HepG2 (cell line): ENCODE data around the gene ARID3C. TPM values are rescaled to one million over a fixed set of nuclear protein-coding genes. Genes with fewer than 3 reads are reported as not detected.

Experiments
- ATF2 ChIP-seq: sonication (generic); formaldehyde crosslinking; IDR thresholded peaks from 2 replicates; pipeline ENCODE4 v1.4.0; 2020; ENCODE audit warnings: missing genetic modification reagents
- DNMT1 ChIP-seq: sonication (generic); formaldehyde crosslinking; IDR thresholded peaks from 2 replicates; pipeline ENCODE4 v1.5.1; 2020; ENCODE audit warnings: mild to moderate bottlenecking, missing genetic modification reagents
- POLR2G ChIP-seq: fragments of 200-400 bp; formaldehyde crosslinking; IDR thresholded peaks from 2 replicates; pipeline ENCODE4 v1.6.1; 2018; ENCODE audit warnings: mild to moderate bottlenecking, low read depth, low read length, moderate library complexity
- TCF7L2 ChIP-seq: IDR thresholded peaks from 2 replicates; pipeline ENCODE4 v1.6.1; 2011; ENCODE audit warnings: mild to moderate bottlenecking, low read depth, low read length, moderate library complexity
- TMF1 ChIP-seq: sonication (generic); formaldehyde crosslinking; IDR thresholded peaks from 2 replicates; pipeline ENCODE4 v1.8.1; 2022; ENCODE audit warnings: low read depth, missing genetic modification reagents
- ZFP36L2 ChIP-seq: sonication (generic); formaldehyde crosslinking; IDR thresholded peaks from 2 replicates; pipeline ENCODE4 v1.4.0; 2020; ENCODE audit warnings: missing genetic modification reagents
- ZFP90 ChIP-seq: sonication (generic); formaldehyde crosslinking; IDR thresholded peaks from 2 replicates; pipeline ENCODE4 v1.8.0; 2022; ENCODE audit warnings: missing genetic modification reagents, mild to moderate bottlenecking, inconsistent platforms, borderline replicate concordance
- ZNF251 ChIP-seq: sonication (generic); formaldehyde crosslinking; IDR thresholded peaks from 2 replicates; pipeline ENCODE4 v1.9.0; 2021; ENCODE audit warnings: mild to moderate bottlenecking, missing genetic modification reagents
- ZNF878 ChIP-seq: sonication (generic); formaldehyde crosslinking; IDR thresholded peaks from 2 replicates; pipeline ENCODE4 v1.8.1; 2023; ENCODE audit warnings: mild to moderate bottlenecking, missing genetic modification reagents, moderate library complexity
- ZSCAN21 ChIP-seq: sonication (generic); formaldehyde crosslinking; IDR thresholded peaks from 2 replicates; pipeline ENCODE4 v1.8.0; 2022; ENCODE audit warnings: mild to moderate bottlenecking, missing genetic modification reagents, moderate library complexity, borderline replicate concordance
- ZXDC ChIP-seq: sonication (generic); formaldehyde crosslinking; IDR thresholded peaks from 2 replicates; pipeline ENCODE4 v1.5.0; 2020; ENCODE audit warnings: mild to moderate bottlenecking, missing genetic modification reagents
- polyA plus RNA-seq, 8 experiments: library from polyadenylated mRNA; depleted of rRNA in 3 of 8; stranded (reverse) in 7 of 8; unstranded in 1 of 8; fragments of >200 nt; fragmentation: Illumina TruSeq in 4 of 8; extraction: Trizol in 4 of 8; gene quantifications; 2 replicates each; pipeline versions ENCODE4 v1.2.1 to v1.2.3, GENCODE V29; 2011 to 2016; ENCODE audit warnings: low read depth in 4 of 8, missing spikeins in 1 of 8, mixed read lengths in 1 of 8; ENCODE audit not compliant: insufficient read depth in 1 of 8
- total RNA-seq, 5 experiments: library from RNA; depleted of rRNA; stranded (reverse); fragments of >200 nt; fragmentation: Illumina TruSeq; extraction: Trizol; gene quantifications; 2 replicates each; pipeline ENCODE4 v1.2.3, GENCODE V29; 2016; ENCODE audit warnings: low read depth in 1 of 5
- TF ChIP-seq, protein P1 (sequence below): sonication (generic); formaldehyde crosslinking; IDR thresholded peaks from 2 replicates; pipeline ENCODE4 v1.9.0; 2022; ENCODE audit warnings: missing genetic modification reagents, mild to moderate bottlenecking, borderline replicate concordance
- TF ChIP-seq, protein P2 (sequence below): IDR thresholded peaks from 2 replicates; pipeline ENCODE4 v1.6.1; 2016; ENCODE audit warnings: missing biosample characterization, missing genetic modification reagents, low read depth
- TF ChIP-seq, protein P3 (sequence below): sonication (generic); formaldehyde crosslinking; conservative IDR thresholded peaks from 2 replicates; pipeline ENCODE4 v1.8.0; 2022; ENCODE audit warnings: low read depth, missing genetic modification reagents
- TF ChIP-seq, protein P4 (sequence below): sonication (generic); formaldehyde crosslinking; IDR thresholded peaks from 2 replicates; pipeline ENCODE4 v1.5.0; 2020; ENCODE audit warnings: missing genetic modification reagents, mild to moderate bottlenecking, borderline replicate concordance
- TF ChIP-seq, protein P5 (sequence below): sonication (generic); formaldehyde crosslinking; IDR thresholded peaks from 2 replicates; pipeline ENCODE4 v1.8.0; 2022; ENCODE audit warnings: mild to moderate bottlenecking, missing genetic modification reagents, borderline replicate concordance

The ARID3C gene
- total and polyA plus RNA-seq, 2 of the 13 experiments (the other 11 are each of a cell fraction or from before 2014, with no cell fraction given) = not detected

- TF ChIP-seq, protein P1, sequence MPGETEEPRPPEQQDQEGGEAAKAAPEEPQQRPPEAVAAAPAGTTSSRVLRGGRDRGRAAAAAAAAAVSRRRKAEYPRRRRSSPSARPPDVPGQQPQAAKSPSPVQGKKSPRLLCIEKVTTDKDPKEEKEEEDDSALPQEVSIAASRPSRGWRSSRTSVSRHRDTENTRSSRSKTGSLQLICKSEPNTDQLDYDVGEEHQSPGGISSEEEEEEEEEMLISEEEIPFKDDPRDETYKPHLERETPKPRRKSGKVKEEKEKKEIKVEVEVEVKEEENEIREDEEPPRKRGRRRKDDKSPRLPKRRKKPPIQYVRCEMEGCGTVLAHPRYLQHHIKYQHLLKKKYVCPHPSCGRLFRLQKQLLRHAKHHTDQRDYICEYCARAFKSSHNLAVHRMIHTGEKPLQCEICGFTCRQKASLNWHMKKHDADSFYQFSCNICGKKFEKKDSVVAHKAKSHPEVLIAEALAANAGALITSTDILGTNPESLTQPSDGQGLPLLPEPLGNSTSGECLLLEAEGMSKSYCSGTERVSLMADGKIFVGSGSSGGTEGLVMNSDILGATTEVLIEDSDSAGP (CRISPR knock-in tag) = peak; percentile 51; the same call in 1 of the 2 replicates
- peak; percentile 98 for TF ChIP-seq TMF1 (CRISPR knock-in tag)
- TF ChIP-seq ZFP36L2 (CRISPR knock-in tag) = no peak
- TF ChIP-seq DNMT1 = peak; percentile 79; the same call in 1 of the 2 replicates
- TF ChIP-seq ATF2 (CRISPR knock-in tag) = no peak
- TF ChIP-seq, protein P2, sequence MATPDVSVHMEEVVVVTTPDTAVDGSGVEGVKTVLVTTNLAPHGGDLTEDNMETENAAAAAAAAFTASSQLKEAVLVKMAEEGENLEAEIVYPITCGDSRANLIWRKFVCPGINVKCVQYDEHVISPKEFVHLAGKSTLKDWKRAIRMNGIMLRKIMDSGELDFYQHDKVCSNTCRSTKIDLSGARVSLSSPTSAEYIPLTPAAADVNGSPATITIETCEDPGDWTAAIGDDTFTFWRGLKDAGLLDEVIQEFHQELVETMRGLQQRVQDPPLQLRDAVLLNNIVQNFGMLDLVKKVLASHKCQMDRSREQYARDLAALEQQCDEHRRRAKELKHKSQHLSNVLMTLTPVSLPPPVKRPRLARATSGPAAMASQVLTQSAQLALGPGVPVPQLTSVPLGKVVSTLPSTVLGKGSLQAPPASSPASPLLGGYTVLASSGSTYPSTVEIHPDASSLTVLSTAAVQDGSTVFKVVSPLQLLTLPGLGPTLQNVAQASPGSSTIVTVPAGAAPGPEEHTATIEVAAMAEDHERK (CRISPR knock-in tag) = no peak; the same call in 1 of the 2 replicates
- TF ChIP-seq POLR2G = peak; percentile 85
- TF ChIP-seq, protein P3, sequence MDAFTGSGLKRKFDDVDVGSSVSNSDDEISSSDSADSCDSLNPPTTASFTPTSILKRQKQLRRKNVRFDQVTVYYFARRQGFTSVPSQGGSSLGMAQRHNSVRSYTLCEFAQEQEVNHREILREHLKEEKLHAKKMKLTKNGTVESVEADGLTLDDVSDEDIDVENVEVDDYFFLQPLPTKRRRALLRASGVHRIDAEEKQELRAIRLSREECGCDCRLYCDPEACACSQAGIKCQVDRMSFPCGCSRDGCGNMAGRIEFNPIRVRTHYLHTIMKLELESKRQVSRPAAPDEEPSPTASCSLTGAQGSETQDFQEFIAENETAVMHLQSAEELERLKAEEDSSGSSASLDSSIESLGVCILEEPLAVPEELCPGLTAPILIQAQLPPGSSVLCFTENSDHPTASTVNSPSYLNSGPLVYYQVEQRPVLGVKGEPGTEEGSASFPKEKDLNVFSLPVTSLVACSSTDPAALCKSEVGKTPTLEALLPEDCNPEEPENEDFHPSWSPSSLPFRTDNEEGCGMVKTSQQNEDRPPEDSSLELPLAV (CRISPR knock-in tag) = no peak
- TF ChIP-seq TCF7L2 = no peak
- peak; percentile 51; the same call in 1 of the 2 replicates for TF ChIP-seq ZFP90 (CRISPR knock-in tag)
- TF ChIP-seq ZSCAN21 = peak; percentile 49; the same call in 1 of the 2 replicates
- TF ChIP-seq, protein P4, sequence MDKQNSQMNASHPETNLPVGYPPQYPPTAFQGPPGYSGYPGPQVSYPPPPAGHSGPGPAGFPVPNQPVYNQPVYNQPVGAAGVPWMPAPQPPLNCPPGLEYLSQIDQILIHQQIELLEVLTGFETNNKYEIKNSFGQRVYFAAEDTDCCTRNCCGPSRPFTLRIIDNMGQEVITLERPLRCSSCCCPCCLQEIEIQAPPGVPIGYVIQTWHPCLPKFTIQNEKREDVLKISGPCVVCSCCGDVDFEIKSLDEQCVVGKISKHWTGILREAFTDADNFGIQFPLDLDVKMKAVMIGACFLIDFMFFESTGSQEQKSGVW (CRISPR knock-in tag) = no peak
- TF ChIP-seq ZXDC (CRISPR knock-in tag) = peak; percentile 26; the same call in 1 of the 2 replicates
- TF ChIP-seq ZNF251 = no peak
- TF ChIP-seq ZNF878 (CRISPR knock-in tag) = no peak
- TF ChIP-seq, protein P5, sequence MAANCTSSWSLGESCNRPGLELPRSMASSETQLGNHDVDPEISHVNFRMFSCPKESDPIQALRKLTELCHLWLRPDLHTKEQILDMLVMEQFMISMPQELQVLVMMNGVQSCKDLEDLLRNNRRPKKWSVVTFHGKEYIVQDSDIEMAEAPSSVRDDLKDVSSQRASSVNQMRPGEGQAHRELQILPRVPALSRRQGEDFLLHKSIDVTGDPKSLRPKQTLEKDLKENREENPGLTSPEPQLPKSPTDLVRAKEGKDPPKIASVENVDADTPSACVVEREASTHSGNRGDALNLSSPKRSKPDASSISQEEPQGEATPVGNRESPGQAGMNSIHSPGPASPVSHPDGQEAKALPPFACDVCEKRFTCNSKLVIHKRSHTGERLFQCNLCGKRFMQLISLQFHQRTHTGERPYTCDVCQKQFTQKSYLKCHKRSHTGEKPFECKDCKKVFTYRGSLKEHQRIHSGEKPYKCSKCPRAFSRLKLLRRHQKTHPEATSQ (CRISPR knock-in tag) = 0 out of 2 replicates have a peak, but pooled peaks have one; percentile 72
Observed at GRCh38 chr9:34637356-34638137, 8.7 kb upstream of the ARID3C start, which contains the start of gene SIGMAR1 (continued).
